ENCODE data around the gene LYSMD2. TPM values are rescaled to one million over a fixed set of nuclear protein-coding genes. Genes with fewer than 3 reads are reported as not detected.

Gene LYSMD2
- total RNA-seq, 1 experiment from 2014 or later, result 2.9 TPM

- H3K27me3 ChIP-seq (replicated peaks; ENCODE audit: insufficient read depth, low read depth, low read length, poor library complexity), result no peaks in the 10 kb centered on the region
- POLR2A ChIA-PET (ENCODE audit: low non-redundant PET), result no interaction called here
- no peaks in the 10 kb centered on the region for H3K36me3 ChIP-seq (ENCODE audit: insufficient read depth, low read length, poor library complexity, severe bottlenecking)
- CTCF ChIA-PET, result interaction anchor here (0.7 kb wide), 1 partner anchor 561 kb away, joined by 3 read pairs; no protein-coding TSS in a partner anchor
- intact Hi-C loops (cut with micrococcal nuclease; ENCODE audit: unreplicated experiment), result no loop called here
- no peak overlapping the region for H3K4me3 ChIP-seq (ENCODE audit: low read depth, low read length, poor library complexity, severe bottlenecking)
- no peaks in the 10 kb centered on the region for H3K9me3 ChIP-seq (ENCODE audit: low read depth, low read length, poor library complexity, severe bottlenecking)
- DNase-seq (ENCODE audit: low spot score), result no peak
- BruUV-seq (replicated peaks), result no TSS peak
- no peak overlapping the region for H3K27ac ChIP-seq (ENCODE audit: low read depth, low read length, poor library complexity, severe bottlenecking)
- TF ChIP-seq, protein P1, sequence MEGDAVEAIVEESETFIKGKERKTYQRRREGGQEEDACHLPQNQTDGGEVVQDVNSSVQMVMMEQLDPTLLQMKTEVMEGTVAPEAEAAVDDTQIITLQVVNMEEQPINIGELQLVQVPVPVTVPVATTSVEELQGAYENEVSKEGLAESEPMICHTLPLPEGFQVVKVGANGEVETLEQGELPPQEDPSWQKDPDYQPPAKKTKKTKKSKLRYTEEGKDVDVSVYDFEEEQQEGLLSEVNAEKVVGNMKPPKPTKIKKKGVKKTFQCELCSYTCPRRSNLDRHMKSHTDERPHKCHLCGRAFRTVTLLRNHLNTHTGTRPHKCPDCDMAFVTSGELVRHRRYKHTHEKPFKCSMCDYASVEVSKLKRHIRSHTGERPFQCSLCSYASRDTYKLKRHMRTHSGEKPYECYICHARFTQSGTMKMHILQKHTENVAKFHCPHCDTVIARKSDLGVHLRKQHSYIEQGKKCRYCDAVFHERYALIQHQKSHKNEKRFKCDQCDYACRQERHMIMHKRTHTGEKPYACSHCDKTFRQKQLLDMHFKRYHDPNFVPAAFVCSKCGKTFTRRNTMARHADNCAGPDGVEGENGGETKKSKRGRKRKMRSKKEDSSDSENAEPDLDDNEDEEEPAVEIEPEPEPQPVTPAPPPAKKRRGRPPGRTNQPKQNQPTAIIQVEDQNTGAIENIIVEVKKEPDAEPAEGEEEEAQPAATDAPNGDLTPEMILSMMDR (conservative IDR thresholded peaks at IDR 0.05; ENCODE audit: low read depth, low read length), result no peak
- no peak for TF ChIP-seq EZH2 (IDR thresholded peaks at IDR 0.05; ENCODE audit: borderline replicate concordance, low read depth, low read length, poor library complexity, severe bottlenecking)
- H3K4me1 ChIP-seq (ENCODE audit: insufficient read depth, low read length, poor library complexity, severe bottlenecking), result no peaks in the 10 kb centered on the region
Measured at GRCh38 chr15:51724199-51724598, 13.3 kb downstream of the LYSMD2 start.

DNA sequence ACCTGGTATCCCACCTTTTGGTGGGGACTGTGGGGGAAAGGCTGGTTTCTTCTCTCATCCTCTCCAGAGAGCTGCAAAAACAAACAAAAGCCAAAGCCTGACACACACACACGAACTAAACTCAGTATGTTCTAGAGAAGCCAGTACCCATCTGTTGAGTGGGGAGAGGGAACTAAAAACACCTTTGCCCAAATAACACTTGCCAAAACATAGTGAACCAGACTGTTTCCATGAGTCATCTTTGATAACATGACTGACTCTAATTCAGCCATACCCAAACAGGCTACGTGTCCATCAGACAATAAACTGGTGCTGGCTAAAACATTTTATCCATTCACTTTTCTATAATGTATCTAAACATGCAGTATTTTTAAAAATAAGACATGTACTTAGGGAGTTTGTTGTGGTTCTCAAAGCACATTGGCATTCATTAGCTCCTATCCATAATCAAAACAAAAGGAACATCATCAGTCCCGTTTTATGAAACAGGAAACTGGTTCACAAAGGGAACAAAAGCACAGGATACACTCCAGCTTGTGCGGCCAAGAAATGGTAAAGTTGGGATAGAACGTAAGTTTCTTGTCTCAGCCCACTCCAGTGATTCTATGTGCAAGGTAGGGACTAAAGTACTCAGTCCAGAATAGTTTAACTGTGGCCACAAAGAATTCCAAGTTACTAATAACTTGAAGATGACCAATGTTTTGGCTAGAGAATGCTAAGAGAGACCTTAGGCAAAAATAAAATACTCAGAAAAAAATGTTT lies 16.1 kb downstream of the LYSMD2 start:
- TF ChIP-seq, protein P1 (conservative IDR thresholded peaks at IDR 0.05; ENCODE audit: low read depth, low read length), result no peak
- no peak for TF ChIP-seq EZH2 (IDR thresholded peaks at IDR 0.05; ENCODE audit: borderline replicate concordance, low read depth, low read length, poor library complexity, severe bottlenecking)
- Histone ChIP-seq H3K4me3 (ENCODE audit: low read depth, low read length, poor library complexity, severe bottlenecking) (no peak overlapping the region), H3K4me1 (ENCODE audit: insufficient read depth, low read length, poor library complexity, severe bottlenecking) (no peaks in the 10 kb centered on the region), H3K27ac (ENCODE audit: low read depth, low read length, poor library complexity, severe bottlenecking) (no peak overlapping the region), H3K36me3 (ENCODE audit: insufficient read depth, low read length, poor library complexity, severe bottlenecking) (no peaks in the 10 kb centered on the region), H3K27me3 (replicated peaks; ENCODE audit: insufficient read depth, low read depth, low read length, poor library complexity) (no peaks in the 10 kb centered on the region), H3K9me3 (ENCODE audit: low read depth, low read length, poor library complexity, severe bottlenecking) (no peaks in the 10 kb centered on the region)
- CTCF ChIA-PET, result no interaction called here
- DNase-seq (ENCODE audit: low spot score), result no peak
- POLR2A ChIA-PET (ENCODE audit: low non-redundant PET), result no interaction called here
- BruUV-seq (replicated peaks), result no TSS peak
- intact Hi-C loops (cut with micrococcal nuclease; ENCODE audit: unreplicated experiment), result no loop called here

DNA sequence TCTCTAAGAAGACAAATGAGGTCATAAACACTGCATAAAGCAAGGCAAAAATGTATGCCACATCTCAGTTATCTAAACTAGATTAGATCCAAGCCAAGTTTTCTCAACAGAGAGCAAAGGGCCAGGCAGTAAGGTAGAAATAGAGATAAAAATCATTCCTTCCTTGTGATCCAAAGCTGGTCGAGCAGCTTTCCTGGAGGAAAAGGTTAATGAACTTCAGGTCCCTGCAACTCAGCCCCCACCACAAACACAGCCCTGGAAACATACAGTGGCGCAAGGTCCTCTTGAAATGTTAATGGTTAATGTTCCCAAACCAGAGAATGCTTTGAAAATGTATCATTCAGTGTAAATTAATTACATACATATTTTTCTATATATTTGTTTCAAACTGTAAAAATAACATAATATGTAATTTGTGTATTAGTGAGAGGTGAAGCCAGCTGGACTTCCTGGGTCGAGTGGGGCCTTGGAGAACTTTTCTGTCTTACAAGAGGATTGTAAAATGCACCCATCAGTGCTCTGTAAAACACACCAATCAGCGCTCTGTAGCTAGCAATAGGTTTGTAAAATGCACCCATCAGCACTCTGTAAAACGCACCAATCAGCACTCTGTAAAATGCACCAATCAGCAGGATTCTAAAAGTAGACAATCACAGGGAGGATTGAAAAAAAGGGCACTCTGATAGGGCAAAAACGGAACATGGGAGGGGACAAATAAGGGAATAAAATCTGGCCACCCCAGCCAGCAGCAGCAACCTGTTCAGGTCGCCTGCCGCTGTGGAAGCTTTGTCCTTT lies 17.1 kb downstream of the LYSMD2 start:
- CTCF ChIA-PET, result no interaction called here

More for the DNA sequence above, 17.1 kb downstream of the LYSMD2 start:
- BruUV-seq (replicated peaks), result no TSS peak
- no peak overlapping the region for H3K4me3 ChIP-seq (ENCODE audit: low read depth, low read length, poor library complexity, severe bottlenecking)
- H3K36me3 ChIP-seq (ENCODE audit: insufficient read depth, low read length, poor library complexity, severe bottlenecking), result no peaks in the 10 kb centered on the region
- intact Hi-C loops (cut with micrococcal nuclease; ENCODE audit: unreplicated experiment), result no loop called here
- H3K9me3 ChIP-seq (ENCODE audit: low read depth, low read length, poor library complexity, severe bottlenecking), result no peaks in the 10 kb centered on the region
- DNase-seq (ENCODE audit: low spot score), result no peak
- H3K27me3 ChIP-seq (replicated peaks; ENCODE audit: insufficient read depth, low read depth, low read length, poor library complexity), result no peaks in the 10 kb centered on the region
- no peak for TF ChIP-seq EZH2 (IDR thresholded peaks at IDR 0.05; ENCODE audit: borderline replicate concordance, low read depth, low read length, poor library complexity, severe bottlenecking)
- TF ChIP-seq, protein P1 (conservative IDR thresholded peaks at IDR 0.05; ENCODE audit: low read depth, low read length), result no peak
- no peak overlapping the region for H3K27ac ChIP-seq (ENCODE audit: low read depth, low read length, poor library complexity, severe bottlenecking)
- H3K4me1 ChIP-seq (ENCODE audit: insufficient read depth, low read length, poor library complexity, severe bottlenecking), result no peaks in the 10 kb centered on the region
- POLR2A ChIA-PET (ENCODE audit: low non-redundant PET), result no interaction called here
